GM12878 (cell line): Measurements from ENCODE around the gene M1AP. TPM values are rescaled to one million over a fixed set of nuclear protein-coding genes. Genes with fewer than 3 reads are reported as not detected.

ENCODE experiments used
- ATAC-seq: fragments of 200-7000 bp; cut with Tn5 transposase; 3 replicates; pipeline ENCODE4 v1.9.1; 2020; ENCODE audit warnings: mild to moderate bottlenecking, moderate library complexity
- BruUV-seq: library from RNA; stranded (reverse); fragments of 400-500 nt; replicated peaks from 2 replicates; lab custom pipeline; 2021; lab: Mats Ljungman, UMichigan
- CTCF ChIA-PET: fragments of 300-600 bp; sonication (Branson Sonifier 250); formaldehyde crosslinking; extraction: SDS; loops from one replicate; lab custom pipeline; 2021; ENCODE audit warnings: inconsistent platforms; lab: Yijun Ruan, JAX
- POLR2A ChIA-PET: fragments of 350-600 bp; formaldehyde crosslinking; extraction: SDS; loops from one replicate; lab custom pipeline; 2021; ENCODE audit warnings: inconsistent platforms; lab: Charles Lee
- RAD21 ChIA-PET: fragments of 300-600 bp; sonication (Branson Sonifier 250); formaldehyde crosslinking; loops from one replicate; lab custom pipeline; 2023; ENCODE audit warnings: antibody characterized with exemption; ENCODE audit not compliant: unreplicated experiment; lab: Charles Lee
- SMC1A ChIA-PET: fragments of 300-600 bp; sonication (Branson Sonifier 250); formaldehyde crosslinking; loops from one replicate; lab custom pipeline; 2023; ENCODE audit not compliant: unreplicated experiment, uncharacterized antibody; lab: Charles Lee
- DNase-seq: peaks from one replicate; pipeline ENCODE4 v3.0.0-alpha.2; 2011; ENCODE audit warnings: low read depth, low spot score
- FAIRE-seq: peaks from 3 replicates; lab custom pipeline; 2011; peaks lifted over from hg19 to GRCh38; lab: Jason Lieb, UNC
- H2AFZ ChIP-seq: 2 replicates; pipeline ENCODE4 v1.6.0; 2011; ENCODE audit warnings: low read depth, low read length, control low read depth; ENCODE audit not compliant: control insufficient read depth
- H3K27ac ChIP-seq: 2 replicates; pipeline ENCODE4 v1.5.1; 2011; ENCODE audit warnings: control low read depth; ENCODE audit not compliant: control insufficient read depth, insufficient read depth
- H3K27me3 ChIP-seq, 2 experiments: replicated peaks in 1 of 2; 2 replicates each; pipeline versions ENCODE4 v1.6.0 to v1.6.1; 2011; ENCODE audit warnings: low read length in 1 of 2; ENCODE audit not compliant: control insufficient read depth in 2 of 2, insufficient read depth in 2 of 2
- H3K36me3 ChIP-seq, 2 experiments: 2 replicates each; pipeline ENCODE4 v1.5.1; 2011; ENCODE audit warnings: low read length in 1 of 2; ENCODE audit not compliant: control insufficient read depth in 2 of 2, insufficient read depth in 2 of 2
- H3K4me1 ChIP-seq: 2 replicates; pipeline ENCODE4 v1.6.1; 2011; ENCODE audit warnings: mild to moderate bottlenecking, low read length, moderate library complexity, mixed read lengths; ENCODE audit not compliant: control insufficient read depth, insufficient read depth
- H3K4me2 ChIP-seq: 2 replicates; pipeline ENCODE4 v1.6.0; 2011; ENCODE audit warnings: control low read depth; ENCODE audit not compliant: control insufficient read depth, insufficient read depth
- H3K4me3 ChIP-seq: fragments of 200-600 bp; sonication (generic); 2 replicates; pipeline ENCODE4 v1.5.1; 2016
- H3K79me2 ChIP-seq: 2 replicates; pipeline ENCODE4 v1.6.0; 2011; ENCODE audit warnings: low read length; ENCODE audit not compliant: control insufficient read depth, insufficient read depth
- H3K9ac ChIP-seq: 2 replicates; pipeline ENCODE4 v1.8.0; 2011; ENCODE audit warnings: low read length, control low read depth, mixed read lengths; ENCODE audit not compliant: control insufficient read depth, insufficient read depth
- H3K9me3 ChIP-seq: replicated peaks from 3 replicates; pipeline ENCODE4 v1.5.1; 2011; ENCODE audit warnings: mild to moderate bottlenecking, low read length; ENCODE audit not compliant: control insufficient read depth, insufficient read depth
- H4K20me1 ChIP-seq: 2 replicates; pipeline ENCODE4 v1.6.0; 2011; ENCODE audit not compliant: control insufficient read depth, insufficient read depth
- HDGF ChIP-seq: fragments of 450-650 bp; IDR thresholded peaks from 2 replicates; pipeline ENCODE4 v1.6.1; 2016; ENCODE audit warnings: antibody characterized with exemption
- IKZF1 ChIP-seq: fragments of 450-650 bp; conservative IDR thresholded peaks from 2 replicates; pipeline ENCODE4 v1.6.1; 2017; ENCODE audit warnings: antibody characterized with exemption, mild to moderate bottlenecking
- IRF4 ChIP-seq: IDR thresholded peaks from 2 replicates; pipeline ENCODE4 v1.6.1; 2011; ENCODE audit warnings: low read depth, low read length
- NBN ChIP-seq: fragments of 450-650 bp; IDR thresholded peaks from 2 replicates; pipeline ENCODE4 v1.6.1; 2016
- RAD51 ChIP-seq: fragments of 450-650 bp; IDR thresholded peaks from 2 replicates; pipeline ENCODE4 v1.6.1; 2016; ENCODE audit warnings: moderate library complexity, mild to moderate bottlenecking, inconsistent platforms
- RUNX3 ChIP-seq: IDR thresholded peaks from 2 replicates; pipeline ENCODE4 v1.6.1; 2012; ENCODE audit warnings: low read length, inconsistent platforms
- SMC3 ChIP-seq: IDR thresholded peaks from 2 replicates; pipeline ENCODE4 v1.6.1; 2011; ENCODE audit warnings: low read length, improper control_type of control experiment, borderline replicate concordance
- SREBF1 ChIP-seq: IDR thresholded peaks from 2 replicates; pipeline ENCODE4 v1.6.1; 2012; ENCODE audit warnings: mild to moderate bottlenecking, low read length
- STAT1 ChIP-seq: fragments of 450-650 bp; conservative IDR thresholded peaks from 2 replicates; pipeline ENCODE4 v1.6.1; 2014; ENCODE audit warnings: antibody characterized with exemption, mild to moderate bottlenecking
- ZNF384 ChIP-seq: IDR thresholded peaks from 2 replicates; pipeline ENCODE4 v1.6.1; 2012; ENCODE audit warnings: low read depth, mild to moderate bottlenecking, low read length, improper control_type of control experiment, borderline replicate concordance
- ZNF622 ChIP-seq: fragments of 450-650 bp; IDR thresholded peaks from 2 replicates; pipeline ENCODE4 v1.6.1; 2017; ENCODE audit warnings: mild to moderate bottlenecking, inconsistent platforms
- WGBS: methylation state at CpG from one replicate; pipeline ENCODE4 v1.1.6; 2016; ENCODE audit warnings: low lambda C conversion rate; ENCODE audit not compliant: insufficient replicate concordance, insufficient coverage; ENCODE audit errors: missing lambda C conversion rate; 5-methylcytosine and 5-hydroxymethylcytosine counted together
- in situ Hi-C: fragments of 300-500 bp; cut with MboI; formaldehyde crosslinking; loops from 9 replicates; pipeline ENCODE4 v1.14.3; 2018; ENCODE audit warnings: mixed read lengths
- intact Hi-C: fragments of 100-400 bp; cut with micrococcal nuclease; formaldehyde crosslinking; loops from one replicate; pipeline ENCODE4 v1.14.2; 2022; ENCODE audit not compliant: unreplicated experiment
- polyA plus RNA-seq, 11 experiments: library from polyadenylated mRNA; depleted of rRNA in 4 of 11; unstranded in 6 of 11; stranded (reverse) in 5 of 11; fragments of >200 nt; fragmentation: Nextera tagmentation in 4 of 11; fragmentation: Illumina TruSeq in 1 of 11; extraction: Ambion mirVana in 4 of 11; extraction: Trizol in 1 of 11; gene quantifications; 1 replicate in 1 of 11; 2 replicates in 10 of 11; pipeline versions ENCODE4 v1.2.1 to v1.2.3, GENCODE V29; 2011 to 2016; ENCODE audit warnings: inconsistent platforms in 2 of 11, missing spikeins in 2 of 11, low read depth in 1 of 11
- total RNA-seq, 4 experiments: library from RNA; depleted of rRNA in 3 of 4; stranded (reverse); fragments of >200 nt in 3 of 4; fragmentation: Illumina TruSeq in 1 of 4; extraction: Trizol in 1 of 4; gene quantifications; 2 replicates each; pipeline versions ENCODE4 v1.2.1 to v1.2.3, GENCODE V29; 2013 to 2021
- TF ChIP-seq, protein P1 (sequence below): IDR thresholded peaks from 2 replicates; pipeline ENCODE4 v1.6.1; 2011; ENCODE audit warnings: borderline replicate concordance, low read depth, mild to moderate bottlenecking, moderate library complexity, mixed read lengths, low read length; ENCODE audit not compliant: insufficient read depth; ENCODE audit errors: extremely low read length
- TF ChIP-seq, protein P2 (sequence below), 3 experiments: IDR thresholded peaks in 2 of 3; conservative IDR thresholded peaks in 1 of 3; 2 replicates each; pipeline ENCODE4 v1.5.1; 2011; ENCODE audit warnings: low read depth in 3 of 3, low read length in 3 of 3, mild to moderate bottlenecking in 3 of 3, control low read depth in 2 of 3, moderate library complexity in 2 of 3, inconsistent platforms in 1 of 3, mixed read lengths in 1 of 3; ENCODE audit not compliant: control insufficient read depth in 2 of 3, insufficient read depth in 1 of 3; ENCODE audit errors: extremely low read depth in 1 of 3
- TF ChIP-seq, protein P3 (sequence below): IDR thresholded peaks from 2 replicates; pipeline ENCODE4 v1.6.1; 2012; ENCODE audit warnings: mild to moderate bottlenecking, low read depth, low read length

Gene M1AP
- total and polyA plus RNA-seq, 10 of the 15 experiments (the other 5 are each of a cell fraction or from before 2014, with no cell fraction given): 0.04 to 0.32 (median 0.16) TPM; not detected in 4

DNA sequence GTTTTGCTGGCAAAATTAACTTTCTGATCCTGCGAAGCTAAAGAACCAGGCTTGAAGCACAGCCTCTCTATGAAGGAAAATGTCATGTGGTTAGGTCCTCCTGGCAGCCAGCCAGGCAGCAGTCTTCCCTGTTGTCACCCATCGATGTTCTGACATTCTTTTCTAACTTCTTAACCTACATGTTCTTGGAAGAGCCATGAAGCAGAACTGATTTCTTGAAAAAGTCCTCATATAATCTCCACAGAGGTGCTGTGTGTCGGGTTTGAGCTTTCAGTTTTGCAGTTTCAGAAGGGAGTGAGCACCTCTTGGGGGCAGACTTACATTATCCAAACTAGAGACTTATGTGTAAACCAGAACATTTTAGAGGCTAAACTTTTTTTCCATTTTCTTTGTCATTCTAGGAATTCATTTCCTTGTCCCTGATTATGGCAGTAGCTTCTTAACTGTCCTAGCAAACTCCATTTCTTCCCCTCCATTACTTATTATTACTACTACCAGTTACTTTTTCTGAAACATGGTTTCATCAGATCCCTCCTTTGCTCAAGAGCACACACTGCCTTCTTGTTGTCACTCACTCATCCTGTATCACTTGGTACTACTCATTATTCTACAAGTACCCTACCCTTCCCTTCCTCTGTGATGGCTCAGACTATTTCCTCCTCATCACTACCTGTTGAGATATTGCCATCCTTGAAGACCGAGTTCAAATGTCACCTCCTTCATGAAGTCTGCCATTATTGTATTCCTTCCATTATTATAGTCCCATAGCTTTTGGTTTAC, 62.5 kb downstream of the M1AP start:
- no peaks in the 10 kb centered on the region for H3K9me3 ChIP-seq
- DNase-seq: no peak
- no peaks in the 10 kb centered on the region for H4K20me1 ChIP-seq
- H2AFZ ChIP-seq: peak overlapping the region; percentile 84
- peak overlapping the region; percentile 42 for H3K9ac ChIP-seq
- ChIA-PET RAD21 (interaction anchor here (0.6 to 11.0 kb wide), 21 partner anchors 8 to 757 kb away, joined by 3 to 158 read pairs (median 7); partner anchors contain the start of genes AUP1, CCDC142, DOK1 and DQX1), POLR2A (interaction anchor here (0.6 to 25.0 kb wide), 16 partner anchors 13 to 270 kb away, joined by 3 to 441 read pairs (median 5); partner anchors contain the start of genes AUP1, CCDC142, DOK1 and DQX1), SMC1A (interaction anchor here (0.6 to 11.0 kb wide), 30 partner anchors 8 to 764 kb away, joined by 3 to 371 read pairs (median 4); partner anchors contain the start of genes AUP1, CCDC142, DQX1 and HTRA2), CTCF (interaction anchor here (0.6 to 12.8 kb wide), 34 partner anchors 14 to 757 kb away, joined by 3 to 281 read pairs (median 6); partner anchors contain the start of genes AUP1, CCDC142, DOK1 and DQX1)
- peaks cover 29% of the 10 kb centered on the region for H3K4me1 ChIP-seq
- in situ Hi-C loops: loop anchor here (10.0 kb wide), 1 partner anchor 101 kb away; the partner anchor contains the start of genes CCDC142 and TTC31
- H3K4me3 ChIP-seq: peak overlapping the region; percentile 43; the same call in 1 of the 2 replicates
- H3K79me2 ChIP-seq: no peaks in the 10 kb centered on the region
- peak; percentile 59 for FAIRE-seq
- H3K4me2 ChIP-seq: peak overlapping the region; percentile 71
- H3K27me3 ChIP-seq: no peaks in the 10 kb centered on the region
- H3K36me3 ChIP-seq: no peaks in the 10 kb centered on the region
- 14% methylated on average over 4 of the region's 4 CpGs for WGBS
- peak; percentile 72 for ATAC-seq
- H3K27ac ChIP-seq: peak overlapping the region; percentile 57
- no TSS peak for BruUV-seq
- intact Hi-C loops: loop anchor here (2.0 to 10.0 kb wide), 3 partner anchors 33 to 251 kb away; partner anchors contain the start of gene LOXL3
- TF ChIP-seq SREBF1 (no peak), IKZF1 (no peak), ZNF384 (no peak), HDGF (no peak), NBN (no peak), STAT1 (no peak), ZNF622 (no peak), RUNX3 (peak; percentile 19; the same call in 1 of the 2 replicates), RAD51 (0 out of 2 replicates have a peak, but pooled peaks have one; percentile 23), SMC3 (peak; percentile 16; the same call in 1 of the 2 replicates), IRF4 (0 out of 2 replicates have a peak, but pooled peaks have one; percentile 10)
- TF ChIP-seq, protein P1, sequence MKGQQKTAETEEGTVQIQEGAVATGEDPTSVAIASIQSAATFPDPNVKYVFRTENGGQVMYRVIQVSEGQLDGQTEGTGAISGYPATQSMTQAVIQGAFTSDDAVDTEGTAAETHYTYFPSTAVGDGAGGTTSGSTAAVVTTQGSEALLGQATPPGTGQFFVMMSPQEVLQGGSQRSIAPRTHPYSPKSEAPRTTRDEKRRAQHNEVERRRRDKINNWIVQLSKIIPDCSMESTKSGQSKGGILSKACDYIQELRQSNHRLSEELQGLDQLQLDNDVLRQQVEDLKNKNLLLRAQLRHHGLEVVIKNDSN: no peak
- TF ChIP-seq, protein P2, sequence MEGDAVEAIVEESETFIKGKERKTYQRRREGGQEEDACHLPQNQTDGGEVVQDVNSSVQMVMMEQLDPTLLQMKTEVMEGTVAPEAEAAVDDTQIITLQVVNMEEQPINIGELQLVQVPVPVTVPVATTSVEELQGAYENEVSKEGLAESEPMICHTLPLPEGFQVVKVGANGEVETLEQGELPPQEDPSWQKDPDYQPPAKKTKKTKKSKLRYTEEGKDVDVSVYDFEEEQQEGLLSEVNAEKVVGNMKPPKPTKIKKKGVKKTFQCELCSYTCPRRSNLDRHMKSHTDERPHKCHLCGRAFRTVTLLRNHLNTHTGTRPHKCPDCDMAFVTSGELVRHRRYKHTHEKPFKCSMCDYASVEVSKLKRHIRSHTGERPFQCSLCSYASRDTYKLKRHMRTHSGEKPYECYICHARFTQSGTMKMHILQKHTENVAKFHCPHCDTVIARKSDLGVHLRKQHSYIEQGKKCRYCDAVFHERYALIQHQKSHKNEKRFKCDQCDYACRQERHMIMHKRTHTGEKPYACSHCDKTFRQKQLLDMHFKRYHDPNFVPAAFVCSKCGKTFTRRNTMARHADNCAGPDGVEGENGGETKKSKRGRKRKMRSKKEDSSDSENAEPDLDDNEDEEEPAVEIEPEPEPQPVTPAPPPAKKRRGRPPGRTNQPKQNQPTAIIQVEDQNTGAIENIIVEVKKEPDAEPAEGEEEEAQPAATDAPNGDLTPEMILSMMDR (IDR thresholded peaks at IDR 0.05 in 2 of 3, conservative IDR thresholded peaks at IDR 0.05 in 1 of 3; ENCODE audit: control insufficient read depth in 2 of 3, extremely low read depth in 1 of 3, insufficient read depth in 1 of 3, low read depth in 3 of 3, low read length in 3 of 3): peak in 2 of 3 experiments; percentile 27 to 34; a peak in 4 of 6 replicates
- TF ChIP-seq, protein P3, sequence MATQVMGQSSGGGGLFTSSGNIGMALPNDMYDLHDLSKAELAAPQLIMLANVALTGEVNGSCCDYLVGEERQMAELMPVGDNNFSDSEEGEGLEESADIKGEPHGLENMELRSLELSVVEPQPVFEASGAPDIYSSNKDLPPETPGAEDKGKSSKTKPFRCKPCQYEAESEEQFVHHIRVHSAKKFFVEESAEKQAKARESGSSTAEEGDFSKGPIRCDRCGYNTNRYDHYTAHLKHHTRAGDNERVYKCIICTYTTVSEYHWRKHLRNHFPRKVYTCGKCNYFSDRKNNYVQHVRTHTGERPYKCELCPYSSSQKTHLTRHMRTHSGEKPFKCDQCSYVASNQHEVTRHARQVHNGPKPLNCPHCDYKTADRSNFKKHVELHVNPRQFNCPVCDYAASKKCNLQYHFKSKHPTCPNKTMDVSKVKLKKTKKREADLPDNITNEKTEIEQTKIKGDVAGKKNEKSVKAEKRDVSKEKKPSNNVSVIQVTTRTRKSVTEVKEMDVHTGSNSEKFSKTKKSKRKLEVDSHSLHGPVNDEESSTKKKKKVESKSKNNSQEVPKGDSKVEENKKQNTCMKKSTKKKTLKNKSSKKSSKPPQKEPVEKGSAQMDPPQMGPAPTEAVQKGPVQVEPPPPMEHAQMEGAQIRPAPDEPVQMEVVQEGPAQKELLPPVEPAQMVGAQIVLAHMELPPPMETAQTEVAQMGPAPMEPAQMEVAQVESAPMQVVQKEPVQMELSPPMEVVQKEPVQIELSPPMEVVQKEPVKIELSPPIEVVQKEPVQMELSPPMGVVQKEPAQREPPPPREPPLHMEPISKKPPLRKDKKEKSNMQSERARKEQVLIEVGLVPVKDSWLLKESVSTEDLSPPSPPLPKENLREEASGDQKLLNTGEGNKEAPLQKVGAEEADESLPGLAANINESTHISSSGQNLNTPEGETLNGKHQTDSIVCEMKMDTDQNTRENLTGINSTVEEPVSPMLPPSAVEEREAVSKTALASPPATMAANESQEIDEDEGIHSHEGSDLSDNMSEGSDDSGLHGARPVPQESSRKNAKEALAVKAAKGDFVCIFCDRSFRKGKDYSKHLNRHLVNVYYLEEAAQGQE: no peak
